SK-N-SH treated with all-trans-retinoic acid at 6 μM for 48 hours (cell line): ENCODE results near the gene PTH1R.

ENCODE experiments used
- ARNTL ChIP-seq: fragments of 450-650 bp; formaldehyde crosslinking; IDR thresholded peaks from 2 replicates; pipeline ENCODE4 v1.5.0; 2020; ENCODE audit warnings: low read depth, mild to moderate bottlenecking, moderate library complexity, borderline replicate concordance
- ESRRG ChIP-seq: fragments of 250-450 bp; sonication (Bioruptor Pico); IDR thresholded peaks from 2 replicates; pipeline ENCODE4 v1.6.1; 2021; ENCODE audit warnings: mild to moderate bottlenecking
- ISL1 ChIP-seq: fragments of 250-450 bp; sonication (Bioruptor Pico); IDR thresholded peaks from 2 replicates; pipeline ENCODE4 v2.1.2; 2022; ENCODE audit warnings: mild to moderate bottlenecking, moderate library complexity
- POU6F1 ChIP-seq: fragments of 250-450 bp; sonication (Bioruptor Pico); IDR thresholded peaks from 2 replicates; pipeline ENCODE4 v1.8.0; 2021; ENCODE audit warnings: low read depth, mild to moderate bottlenecking, moderate library complexity, borderline replicate concordance
- ZNF565 ChIP-seq: fragments of 450-650 bp; formaldehyde crosslinking; conservative IDR thresholded peaks from 2 replicates; pipeline ENCODE4 v1.5.0; 2020; ENCODE audit warnings: low read depth, mild to moderate bottlenecking, moderate library complexity
- ZNF70 ChIP-seq: fragments of 450-650 bp; formaldehyde crosslinking; IDR thresholded peaks from 2 replicates; pipeline ENCODE4 v1.5.0; 2020; ENCODE audit warnings: mild to moderate bottlenecking, moderate library complexity
- TF ChIP-seq, protein P1 (sequence below): fragments of 250-450 bp; sonication (Bioruptor Pico); IDR thresholded peaks from 2 replicates; pipeline ENCODE4 v1.5.1; 2020; ENCODE audit warnings: low read depth, mild to moderate bottlenecking, moderate library complexity
- TF ChIP-seq, protein P2 (sequence below): fragments of 250-450 bp; sonication (Bioruptor Pico); IDR thresholded peaks from 2 replicates; pipeline ENCODE4 v1.8.0; 2020; ENCODE audit warnings: mild to moderate bottlenecking, moderate library complexity, borderline replicate concordance

DNA sequence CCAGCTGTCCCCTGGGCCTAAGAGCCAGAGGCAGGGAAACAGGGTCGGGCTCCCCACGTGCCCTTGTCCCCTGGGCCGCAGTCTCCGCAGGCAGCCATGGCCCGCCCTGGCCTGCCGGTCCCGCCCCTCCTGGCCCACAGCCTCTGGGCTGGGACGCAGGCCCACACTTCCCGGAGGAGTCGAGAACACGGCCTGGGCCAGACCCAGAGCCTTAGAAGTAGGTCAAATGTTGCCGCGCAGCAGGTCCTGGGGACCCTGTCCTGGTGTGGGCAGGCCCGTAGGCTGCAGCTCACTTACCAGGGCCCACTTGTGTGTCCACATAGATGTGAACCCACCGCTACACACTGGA is 10.0 kb upstream of the PTH1R start:
- TF ChIP-seq ARNTL (no peak), ZNF565 (CRISPR knock-in tag) (no peak), ISL1 (no peak), ZNF70 (no peak), POU6F1 (CRISPR knock-in tag) (no peak), ESRRG (CRISPR knock-in tag) (no peak)
- TF ChIP-seq, protein P1, sequence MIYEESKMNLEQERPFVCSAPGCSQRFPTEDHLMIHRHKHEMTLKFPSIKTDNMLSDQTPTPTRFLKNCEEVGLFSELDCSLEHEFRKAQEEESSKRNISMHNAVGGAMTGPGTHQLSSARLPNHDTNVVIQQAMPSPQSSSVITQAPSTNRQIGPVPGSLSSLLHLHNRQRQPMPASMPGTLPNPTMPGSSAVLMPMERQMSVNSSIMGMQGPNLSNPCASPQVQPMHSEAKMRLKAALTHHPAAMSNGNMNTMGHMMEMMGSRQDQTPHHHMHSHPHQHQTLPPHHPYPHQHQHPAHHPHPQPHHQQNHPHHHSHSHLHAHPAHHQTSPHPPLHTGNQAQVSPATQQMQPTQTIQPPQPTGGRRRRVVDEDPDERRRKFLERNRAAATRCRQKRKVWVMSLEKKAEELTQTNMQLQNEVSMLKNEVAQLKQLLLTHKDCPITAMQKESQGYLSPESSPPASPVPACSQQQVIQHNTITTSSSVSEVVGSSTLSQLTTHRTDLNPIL (CRISPR knock-in tag): no peak
- TF ChIP-seq, protein P2, sequence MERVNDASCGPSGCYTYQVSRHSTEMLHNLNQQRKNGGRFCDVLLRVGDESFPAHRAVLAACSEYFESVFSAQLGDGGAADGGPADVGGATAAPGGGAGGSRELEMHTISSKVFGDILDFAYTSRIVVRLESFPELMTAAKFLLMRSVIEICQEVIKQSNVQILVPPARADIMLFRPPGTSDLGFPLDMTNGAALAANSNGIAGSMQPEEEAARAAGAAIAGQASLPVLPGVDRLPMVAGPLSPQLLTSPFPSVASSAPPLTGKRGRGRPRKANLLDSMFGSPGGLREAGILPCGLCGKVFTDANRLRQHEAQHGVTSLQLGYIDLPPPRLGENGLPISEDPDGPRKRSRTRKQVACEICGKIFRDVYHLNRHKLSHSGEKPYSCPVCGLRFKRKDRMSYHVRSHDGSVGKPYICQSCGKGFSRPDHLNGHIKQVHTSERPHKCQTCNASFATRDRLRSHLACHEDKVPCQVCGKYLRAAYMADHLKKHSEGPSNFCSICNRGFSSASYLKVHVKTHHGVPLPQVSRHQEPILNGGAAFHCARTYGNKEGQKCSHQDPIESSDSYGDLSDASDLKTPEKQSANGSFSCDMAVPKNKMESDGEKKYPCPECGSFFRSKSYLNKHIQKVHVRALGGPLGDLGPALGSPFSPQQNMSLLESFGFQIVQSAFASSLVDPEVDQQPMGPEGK (CRISPR knock-in tag): no peak
